DND-41 (cell line): ENCODE data around the gene ANO2.

Experiments used
- EZH2 ChIP-seq: IDR thresholded peaks from 3 replicates; pipeline ENCODE4 v1.6.1; 2012; ENCODE audit warnings: borderline replicate concordance, low read depth, mild to moderate bottlenecking, moderate library complexity, low read length, inconsistent platforms; ENCODE audit not compliant: severe bottlenecking
- TF ChIP-seq, protein P1 (sequence below): IDR thresholded peaks from 2 replicates; pipeline ENCODE4 v1.5.1; 2012; ENCODE audit warnings: borderline replicate concordance, low read length, moderate library complexity, mild to moderate bottlenecking; ENCODE audit not compliant: poor library complexity, severe bottlenecking; ENCODE audit errors: extremely low read depth

DNA sequence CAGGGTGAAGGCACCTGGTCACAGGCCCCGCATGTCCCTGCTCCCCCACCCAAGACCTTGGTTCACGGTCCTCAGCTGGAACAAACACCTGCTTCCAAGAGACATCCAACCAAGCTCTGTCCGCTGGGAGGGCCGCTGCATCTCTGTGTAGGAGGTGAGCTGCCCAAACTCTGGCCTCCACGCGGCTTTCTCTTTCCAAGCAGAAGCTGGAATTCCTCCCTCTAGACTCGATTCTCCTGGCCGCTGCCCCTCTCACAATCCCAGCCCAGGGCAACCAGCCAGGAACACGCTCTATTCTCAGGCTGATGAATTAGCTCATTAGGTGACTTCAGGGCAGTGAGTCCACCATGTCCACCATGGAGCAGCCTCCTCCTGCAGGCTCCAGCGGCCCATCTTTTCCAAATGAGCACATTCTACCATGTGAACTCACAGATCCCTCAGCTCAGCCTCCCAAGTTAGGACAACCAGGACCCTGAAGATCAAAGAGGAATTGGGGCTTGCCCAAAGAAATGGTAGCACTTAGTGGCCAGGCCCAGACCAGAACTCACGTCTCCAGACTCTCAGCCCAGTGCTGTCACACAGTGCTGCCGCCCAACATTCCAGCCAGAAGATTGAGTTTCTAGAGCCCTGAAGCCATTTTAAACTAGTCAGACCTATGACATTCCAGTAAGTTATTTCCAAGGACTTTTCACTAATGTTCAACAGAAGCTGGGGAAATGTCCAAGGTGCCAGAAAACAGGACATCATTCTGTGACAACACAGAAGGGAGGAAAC lies 146.6 kb downstream of the ANO2 start:
- TF ChIP-seq, protein P1, sequence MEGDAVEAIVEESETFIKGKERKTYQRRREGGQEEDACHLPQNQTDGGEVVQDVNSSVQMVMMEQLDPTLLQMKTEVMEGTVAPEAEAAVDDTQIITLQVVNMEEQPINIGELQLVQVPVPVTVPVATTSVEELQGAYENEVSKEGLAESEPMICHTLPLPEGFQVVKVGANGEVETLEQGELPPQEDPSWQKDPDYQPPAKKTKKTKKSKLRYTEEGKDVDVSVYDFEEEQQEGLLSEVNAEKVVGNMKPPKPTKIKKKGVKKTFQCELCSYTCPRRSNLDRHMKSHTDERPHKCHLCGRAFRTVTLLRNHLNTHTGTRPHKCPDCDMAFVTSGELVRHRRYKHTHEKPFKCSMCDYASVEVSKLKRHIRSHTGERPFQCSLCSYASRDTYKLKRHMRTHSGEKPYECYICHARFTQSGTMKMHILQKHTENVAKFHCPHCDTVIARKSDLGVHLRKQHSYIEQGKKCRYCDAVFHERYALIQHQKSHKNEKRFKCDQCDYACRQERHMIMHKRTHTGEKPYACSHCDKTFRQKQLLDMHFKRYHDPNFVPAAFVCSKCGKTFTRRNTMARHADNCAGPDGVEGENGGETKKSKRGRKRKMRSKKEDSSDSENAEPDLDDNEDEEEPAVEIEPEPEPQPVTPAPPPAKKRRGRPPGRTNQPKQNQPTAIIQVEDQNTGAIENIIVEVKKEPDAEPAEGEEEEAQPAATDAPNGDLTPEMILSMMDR: no peak
- no peak for TF ChIP-seq EZH2
